HG02943 (cell line): ENCODE measurements around the gene CD82.

Experiments
- ATAC-seq: cut with Tn5 transposase; IDR thresholded peaks from one replicate; pipeline ENCODE4 v1.9.1; 2021; ENCODE audit warnings: mild to moderate bottlenecking, low read depth, moderate library complexity; ENCODE audit not compliant: unreplicated experiment

Gene CD82

GRCh38 chr11:44574610-44575287 is 9.3 kb downstream of the CD82 start:
- no peak for ATAC-seq

GRCh38 chr11:44575288-44575672 is 9.8 kb downstream of the CD82 start:
- no peak for ATAC-seq

- no peak for ATAC-seq
Observed at GRCh38 chr11:44575962-44576361, 10.5 kb downstream of the CD82 start.

GRCh38 chr11:44576656-44577055 is 11.2 kb downstream of the CD82 start:
- ATAC-seq: no peak

- no peak for ATAC-seq
Observed at GRCh38 chr11:44577231-44577830, 11.9 kb downstream of the CD82 start.

GRCh38 chr11:44578279-44578678 is 12.8 kb downstream of the CD82 start:
- no peak for ATAC-seq

- ATAC-seq: no peak
Observed at GRCh38 chr11:44579302-44579761, 13.9 kb downstream of the CD82 start.

GRCh38 chr11:44580701-44581100 is 15.2 kb downstream of the CD82 start:
- ATAC-seq: no peak

- no peak for ATAC-seq
Observed at GRCh38 chr11:44581246-44581645, 15.8 kb downstream of the CD82 start.

- ATAC-seq: no peak
Observed at GRCh38 chr11:44582641-44583352, 17.3 kb downstream of the CD82 start.

GRCh38 chr11:44583353-44583669 is 17.8 kb downstream of the CD82 start:
- no peak for ATAC-seq

- ATAC-seq: no peak
Observed at GRCh38 chr11:44585421-44585820, 20.0 kb downstream of the CD82 start.

- no peak for ATAC-seq
Observed at GRCh38 chr11:44589301-44589700, 23.8 kb downstream of the CD82 start.

- no peak for ATAC-seq
Observed at GRCh38 chr11:44590769-44591168, 25.3 kb downstream of the CD82 start.

GRCh38 chr11:44591557-44591956 is 26.1 kb downstream of the CD82 start:
- ATAC-seq: no peak

GRCh38 chr11:44592125-44592940 is 26.9 kb downstream of the CD82 start:
- ATAC-seq: no peak

GRCh38 chr11:44593251-44593650 is 27.8 kb downstream of the CD82 start:
- ATAC-seq: no peak

- ATAC-seq: no peak
Observed at GRCh38 chr11:44595006-44595405, 29.5 kb downstream of the CD82 start.

GRCh38 chr11:44595964-44596381 is 30.5 kb downstream of the CD82 start:
- ATAC-seq: no peak

- ATAC-seq: peak; percentile 43
Observed at GRCh38 chr11:44596525-44597276, 31.2 kb downstream of the CD82 start.
